Hematopoietic multipotent progenitor cell treated with erythropoietin and hydrocortisone succinate and interleukin-3 and kit ligand, for 4 days (in vitro differentiated cells): ENCODE measurements around the gene FNDC10.
"Not testable (repeated sequence)": the region's sequence is repeated elsewhere in the genome, so short reads cannot be mapped to it uniquely, and the experiment has no call there.

Source experiments
- DNase-seq: peaks from one replicate; pipeline ENCODE4 v3.0.0-alpha.2; 2015

FNDC10 gene

GRCh38 chr1:1599935-1600860, at the start of gene FNDC10:
Gene FNDC10, minus strand, starts transcription at chr1:1600135. Its CDS starts 120 bp downstream, at chr1:1600015.
- DNase-seq, result no peak

GRCh38 chr1:1648265-1648664, 48.3 kb upstream of the FNDC10 start:
- DNase-seq, result not testable (repeated sequence)

- peak; percentile 82 for DNase-seq
Observed at GRCh38 chr1:1647567-1648241, 47.8 kb upstream of the FNDC10 start.

GRCh38 chr1:1646326-1646725, 46.4 kb upstream of the FNDC10 start:
- DNase-seq, result not testable (repeated sequence)

- not testable (repeated sequence) for DNase-seq
Observed at GRCh38 chr1:1640711-1641461, 41.0 kb upstream of the FNDC10 start.

GRCh38 chr1:1640081-1640480, 40.1 kb upstream of the FNDC10 start:
- not testable (repeated sequence) for DNase-seq

- DNase-seq, result not testable (repeated sequence)
Observed at GRCh38 chr1:1639368-1639767, 39.4 kb upstream of the FNDC10 start.

GRCh38 chr1:1638528-1638927, 38.6 kb upstream of the FNDC10 start:
- DNase-seq, result not testable (repeated sequence)

GRCh38 chr1:1637479-1637875, 37.5 kb upstream of the FNDC10 start:
- not testable (repeated sequence) for DNase-seq

GRCh38 chr1:1636621-1637478, 36.9 kb upstream of the FNDC10 start:
- DNase-seq, result not testable (repeated sequence)

GRCh38 chr1:1634613-1635012, 34.7 kb upstream of the FNDC10 start:
- not testable (repeated sequence) for DNase-seq

GRCh38 chr1:1633409-1633808, 33.5 kb upstream of the FNDC10 start:
- not testable (repeated sequence) for DNase-seq

- DNase-seq, result no peak
Observed at GRCh38 chr1:1631782-1632420, 32.0 kb upstream of the FNDC10 start, which contains the start of gene MMP23B. Gene MMP23B, plus strand, starts transcription at chr1:1632173. Its CDS starts 46 bp downstream, at chr1:1632219.

- no peak for DNase-seq
Observed at GRCh38 chr1:1630965-1631781, 31.2 kb upstream of the FNDC10 start.

- DNase-seq, result peak; percentile 95
Observed at GRCh38 chr1:1630191-1630964, 30.4 kb upstream of the FNDC10 start.

- DNase-seq, result peak; percentile 35
Observed at GRCh38 chr1:1629430-1630190, 29.7 kb upstream of the FNDC10 start.

- peak; percentile 36 for DNase-seq
Observed at GRCh38 chr1:1628754-1629429, 29.0 kb upstream of the FNDC10 start.
